Smooth muscle cell (in vitro differentiated cells): ENCODE measurements around the gene DNM3. TPM values are rescaled to one million over a fixed set of nuclear protein-coding genes. Genes with fewer than 3 reads are reported as not detected.

Experiments
- DNase-seq: peaks from one replicate; lab custom pipeline; 2025; ENCODE audit not compliant: unreplicated experiment; lab: John Stamatoyannopoulos, UW
- H2AFZ ChIP-seq: fragments of 200-600 bp; sonication (generic); 2 replicates; pipeline ENCODE4 v1.6.0; 2016; ENCODE audit warnings: antibody characterized with exemption, low read depth, mild to moderate bottlenecking
- H3F3A ChIP-seq: fragments of 200-600 bp; sonication (generic); 2 replicates; pipeline ENCODE4 v1.6.0; 2017; ENCODE audit warnings: antibody characterized with exemption, low read depth
- H3K27ac ChIP-seq: fragments of 200-600 bp; sonication (generic); 2 replicates; pipeline ENCODE4 v1.5.1; 2016; ENCODE audit warnings: low read depth, mild to moderate bottlenecking
- H3K27me3 ChIP-seq: fragments of 200-600 bp; sonication (generic); 2 replicates; pipeline ENCODE4 v1.6.1; 2016; ENCODE audit warnings: low read depth, mild to moderate bottlenecking
- H3K36me3 ChIP-seq: fragments of 200-600 bp; sonication (generic); 2 replicates; pipeline ENCODE4 v1.5.1; 2016; ENCODE audit warnings: low read depth
- H3K4me1 ChIP-seq: fragments of 200-600 bp; sonication (generic); 2 replicates; pipeline ENCODE4 v1.5.1; 2016; ENCODE audit warnings: low read depth
- H3K4me2 ChIP-seq: fragments of 200-600 bp; sonication (generic); 2 replicates; pipeline ENCODE4 v1.6.0; 2016; ENCODE audit warnings: mild to moderate bottlenecking
- H3K4me3 ChIP-seq: fragments of 200-600 bp; sonication (generic); 2 replicates; pipeline ENCODE4 v1.5.1; 2016; ENCODE audit warnings: mild to moderate bottlenecking
- H3K79me2 ChIP-seq: fragments of 200-600 bp; sonication (generic); 2 replicates; pipeline ENCODE4 v1.6.0; 2016; ENCODE audit warnings: low read depth, mild to moderate bottlenecking
- H3K9ac ChIP-seq: fragments of 200-600 bp; sonication (generic); 2 replicates; pipeline ENCODE4 v1.6.0; 2016; ENCODE audit warnings: low read depth
- H3K9me3 ChIP-seq: fragments of 200-600 bp; sonication (generic); replicated peaks from 2 replicates; pipeline ENCODE4 v1.5.1; 2016; ENCODE audit warnings: low read depth
- H4K20me1 ChIP-seq: fragments of 200-600 bp; sonication (generic); 2 replicates; pipeline ENCODE4 v1.6.0; 2016; ENCODE audit warnings: low read depth
- CTCF ChIP-seq: fragments of 200-600 bp; sonication (generic); IDR thresholded peaks from 2 replicates; pipeline ENCODE4 v1.5.1; 2017; ENCODE audit warnings: borderline replicate concordance, mild to moderate bottlenecking, antibody characterized with exemption; ENCODE audit not compliant: insufficient read depth, poor library complexity, severe bottlenecking
- WGBS: methylation state at CpG from one replicate; pipeline ENCODE4 v1.1.7; 2016; ENCODE audit warnings: low lambda C conversion rate; 5-methylcytosine and 5-hydroxymethylcytosine counted together
- polyA plus RNA-seq: library from polyadenylated mRNA; unstranded; fragments of >200 nt; fragmentation: Nextera tagmentation; extraction: Ambion mirVana; gene quantifications from 2 replicates; pipeline ENCODE4 v1.2.1, GENCODE V29; 2016
- total RNA-seq: library from RNA; depleted of rRNA; stranded (reverse); fragments of >200 nt; gene quantifications from 2 replicates; pipeline ENCODE4 v1.2.3, GENCODE V29; 2014

Gene DNM3
- total and polyA plus RNA-seq, 2 experiments from 2014 or later = 1.7 to 3.0 TPM

DNA sequence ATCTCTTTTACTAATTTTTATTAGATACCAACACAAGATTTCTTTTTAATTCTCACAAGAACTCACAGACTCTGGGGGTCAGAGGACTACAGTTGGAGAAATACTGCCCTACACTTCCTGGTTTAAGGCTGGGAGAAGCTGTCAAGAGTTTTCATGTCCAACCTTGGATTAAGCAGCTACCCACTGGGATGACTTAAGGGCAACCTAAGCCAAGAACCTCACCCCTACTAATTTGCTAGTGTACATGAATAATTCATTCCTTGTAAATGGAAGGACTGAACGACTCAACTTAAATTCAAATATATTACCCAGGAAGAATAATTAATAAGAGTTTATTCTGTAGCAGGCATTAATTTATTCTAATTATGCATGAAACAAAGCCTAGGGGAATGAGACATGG is 396.9 kb downstream of the DNM3 start:
- no peak for TF ChIP-seq CTCF
- H3K79me2 ChIP-seq = no peaks in the 10 kb centered on the region
- H2AFZ ChIP-seq = no peak overlapping the region
- DNase-seq = no peak
- no peaks in the 10 kb centered on the region for H3K36me3 ChIP-seq
- no peak overlapping the region for H3K4me2 ChIP-seq
- H3F3A ChIP-seq = no peaks in the 10 kb centered on the region
- no peaks in the 10 kb centered on the region for H3K9me3 ChIP-seq
- no peaks in the 10 kb centered on the region for H3K27me3 ChIP-seq
- peaks cover 8% of the 10 kb centered on the region for H3K4me1 ChIP-seq
- no peak overlapping the region for H3K9ac ChIP-seq
- no peak overlapping the region for H3K27ac ChIP-seq
- H3K4me3 ChIP-seq = no peak overlapping the region
- no peaks in the 10 kb centered on the region for H4K20me1 ChIP-seq
- WGBS = 90% methylated on average over 1 of the region's 1 CpG

DNA sequence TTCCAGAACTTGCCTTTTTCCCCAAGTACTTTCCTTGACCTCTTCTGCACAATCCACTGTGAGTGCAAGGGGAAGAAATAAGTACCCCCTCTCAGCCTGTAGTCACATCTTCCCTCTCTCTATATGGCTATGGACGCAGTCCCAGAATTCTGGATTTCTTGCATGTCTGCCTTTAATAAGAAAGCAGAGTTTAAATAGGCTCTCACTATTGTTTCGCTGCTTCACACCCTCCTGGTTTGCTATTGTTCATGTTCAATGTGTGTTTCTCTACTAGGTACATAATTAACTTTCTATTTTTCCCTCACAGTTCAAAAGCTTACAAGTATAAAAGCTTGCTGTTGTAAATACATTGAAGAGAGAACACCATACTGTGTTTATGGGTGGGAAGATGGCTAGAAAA is 397.7 kb downstream of the DNM3 start:
- Histone ChIP-seq H3K9me3 (no peaks in the 10 kb centered on the region), H3K4me3 (no peak overlapping the region), H3K79me2 (no peaks in the 10 kb centered on the region), H3K27me3 (no peaks in the 10 kb centered on the region), H3K36me3 (no peaks in the 10 kb centered on the region), H3K4me1 (peaks cover 8% of the 10 kb centered on the region), H3K4me2 (no peak overlapping the region), H2AFZ (peak overlapping the region; percentile 24), H3F3A (no peaks in the 10 kb centered on the region), H4K20me1 (no peaks in the 10 kb centered on the region), H3K9ac (no peak overlapping the region), H3K27ac (no peak overlapping the region)
- DNase-seq = no peak
- no peak for TF ChIP-seq CTCF
- 98% methylated on average over 2 of the region's 2 CpGs for WGBS

- Histone ChIP-seq H4K20me1 (no peaks in the 10 kb centered on the region), H2AFZ (peak overlapping the region; percentile 87), H3K4me3 (no peak overlapping the region), H3F3A (no peaks in the 10 kb centered on the region), H3K27me3 (no peaks in the 10 kb centered on the region), H3K27ac (no peak overlapping the region), H3K4me1 (peaks cover 8% of the 10 kb centered on the region), H3K79me2 (no peaks in the 10 kb centered on the region), H3K4me2 (no peak overlapping the region), H3K9me3 (no peaks in the 10 kb centered on the region), H3K36me3 (no peaks in the 10 kb centered on the region), H3K9ac (no peak overlapping the region)
- no peak for DNase-seq
- no peak for TF ChIP-seq CTCF
- WGBS = 87% methylated on average over 2 of the region's 2 CpGs
These were observed 398.6 kb downstream of the DNM3 start for GRCh38 chr1:172239901-172240300.

DNA sequence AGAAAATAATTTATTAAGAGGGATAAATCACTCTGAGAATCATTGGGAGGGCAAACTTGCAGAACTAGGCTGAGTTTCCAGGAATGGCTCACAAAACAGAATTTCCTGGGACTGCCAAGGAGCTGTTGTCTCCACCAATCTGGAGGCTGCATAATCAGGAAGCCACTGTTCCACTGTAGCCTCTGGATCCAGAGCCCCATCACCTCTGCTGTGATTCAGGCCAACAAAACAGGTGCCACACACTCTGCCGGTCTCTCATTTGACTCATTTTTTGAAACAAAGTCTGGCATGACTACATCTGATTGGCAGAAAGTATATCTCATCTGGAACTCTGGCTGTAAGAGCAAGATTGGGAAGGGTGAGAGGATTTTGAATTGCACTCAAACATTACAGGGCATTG is 400.2 kb downstream of the DNM3 start:
- no peak overlapping the region for H3K9ac ChIP-seq
- no peaks in the 10 kb centered on the region for H3K27me3 ChIP-seq
- DNase-seq = no peak
- H3K4me1 ChIP-seq = peaks cover 8% of the 10 kb centered on the region
- H3K9me3 ChIP-seq = no peaks in the 10 kb centered on the region
- no peaks in the 10 kb centered on the region for H3K79me2 ChIP-seq
- H3K27ac ChIP-seq = no peak overlapping the region
- H3F3A ChIP-seq = no peaks in the 10 kb centered on the region
- no peaks in the 10 kb centered on the region for H4K20me1 ChIP-seq
- TF ChIP-seq CTCF = no peak
- no peak overlapping the region for H3K4me2 ChIP-seq
- no peak overlapping the region for H2AFZ ChIP-seq
- no peak overlapping the region for H3K4me3 ChIP-seq
- WGBS = 89% methylated on average over 1 of the region's 1 CpG
- no peaks in the 10 kb centered on the region for H3K36me3 ChIP-seq
